GM13977 (cell line): ENCODE measurements around the gene SCAP.

Experiments used
- DNase-seq: peaks from one replicate; pipeline ENCODE4 v3.0.0; 2012; ENCODE audit warnings: low spot score
- in situ Hi-C: fragments of 300-500 bp; cut with MboI; formaldehyde crosslinking; loops from one replicate; pipeline ENCODE4 v1.12.0; 2022; ENCODE audit warnings: low sequenced_read_pairs, low pct_unique_long_range_greater_than_20kb, mixed read lengths, inconsistent platforms; ENCODE audit not compliant: unreplicated experiment
- TF ChIP-seq, protein P1 (sequence below): IDR thresholded peaks from 2 replicates; pipeline ENCODE4 v1.5.1; 2012; ENCODE audit warnings: mild to moderate bottlenecking, control low read depth; ENCODE audit not compliant: insufficient read depth; ENCODE audit errors: extremely low read depth, missing control alignments

The SCAP gene

DNA sequence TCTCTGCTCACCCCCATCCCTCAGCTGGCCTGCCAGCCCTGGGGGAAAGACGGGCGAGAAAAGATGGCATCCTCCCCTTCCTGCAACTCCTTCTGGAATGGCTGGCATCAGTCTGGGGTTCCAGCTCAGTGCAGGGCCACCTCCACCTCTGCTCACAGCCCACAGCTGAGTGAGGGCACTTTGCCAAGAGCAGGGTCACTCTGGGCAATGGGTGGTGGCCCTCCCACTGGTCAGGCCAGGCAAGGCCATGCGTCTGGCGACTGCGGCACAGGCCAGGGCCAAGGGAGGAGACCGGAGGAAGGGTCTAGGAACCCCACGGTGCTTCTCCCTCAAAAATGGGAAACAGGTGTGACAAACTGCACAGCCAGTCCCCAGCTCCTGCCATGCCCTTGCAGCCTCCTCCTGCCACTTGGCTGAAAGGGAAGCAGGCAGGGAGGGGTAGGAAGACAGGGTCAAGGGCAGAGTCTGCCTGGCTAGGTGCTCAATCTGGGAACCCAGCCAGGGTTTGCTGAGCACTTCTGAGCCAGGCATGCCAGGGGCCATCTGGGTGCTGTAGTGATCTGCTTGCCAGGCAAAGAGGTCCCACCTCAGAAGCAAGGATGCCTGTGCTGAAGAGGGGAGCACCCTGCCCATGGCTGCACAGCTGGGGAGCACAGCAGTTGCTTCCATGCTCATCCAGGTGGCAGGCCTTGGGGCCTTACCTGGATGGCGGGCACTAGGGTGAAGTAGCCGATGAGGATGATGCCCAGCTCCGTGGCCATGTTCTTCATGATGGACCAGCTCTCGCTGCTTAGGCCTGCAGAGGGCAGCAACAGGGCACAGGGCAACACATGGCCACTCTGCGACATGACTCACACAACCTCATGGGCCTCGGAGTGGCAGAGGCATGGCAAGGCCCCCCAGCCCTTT lies 53.7 kb downstream of the SCAP start:
- DNase-seq: peak; percentile 56
- in situ Hi-C loops: loop anchor here (10.0 to 25.0 kb wide), 2 partner anchors 53 to 365 kb away; partner anchors contain the start of genes SCAP and SMARCC1
- TF ChIP-seq, protein P1, sequence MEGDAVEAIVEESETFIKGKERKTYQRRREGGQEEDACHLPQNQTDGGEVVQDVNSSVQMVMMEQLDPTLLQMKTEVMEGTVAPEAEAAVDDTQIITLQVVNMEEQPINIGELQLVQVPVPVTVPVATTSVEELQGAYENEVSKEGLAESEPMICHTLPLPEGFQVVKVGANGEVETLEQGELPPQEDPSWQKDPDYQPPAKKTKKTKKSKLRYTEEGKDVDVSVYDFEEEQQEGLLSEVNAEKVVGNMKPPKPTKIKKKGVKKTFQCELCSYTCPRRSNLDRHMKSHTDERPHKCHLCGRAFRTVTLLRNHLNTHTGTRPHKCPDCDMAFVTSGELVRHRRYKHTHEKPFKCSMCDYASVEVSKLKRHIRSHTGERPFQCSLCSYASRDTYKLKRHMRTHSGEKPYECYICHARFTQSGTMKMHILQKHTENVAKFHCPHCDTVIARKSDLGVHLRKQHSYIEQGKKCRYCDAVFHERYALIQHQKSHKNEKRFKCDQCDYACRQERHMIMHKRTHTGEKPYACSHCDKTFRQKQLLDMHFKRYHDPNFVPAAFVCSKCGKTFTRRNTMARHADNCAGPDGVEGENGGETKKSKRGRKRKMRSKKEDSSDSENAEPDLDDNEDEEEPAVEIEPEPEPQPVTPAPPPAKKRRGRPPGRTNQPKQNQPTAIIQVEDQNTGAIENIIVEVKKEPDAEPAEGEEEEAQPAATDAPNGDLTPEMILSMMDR: peak; percentile 41

DNA sequence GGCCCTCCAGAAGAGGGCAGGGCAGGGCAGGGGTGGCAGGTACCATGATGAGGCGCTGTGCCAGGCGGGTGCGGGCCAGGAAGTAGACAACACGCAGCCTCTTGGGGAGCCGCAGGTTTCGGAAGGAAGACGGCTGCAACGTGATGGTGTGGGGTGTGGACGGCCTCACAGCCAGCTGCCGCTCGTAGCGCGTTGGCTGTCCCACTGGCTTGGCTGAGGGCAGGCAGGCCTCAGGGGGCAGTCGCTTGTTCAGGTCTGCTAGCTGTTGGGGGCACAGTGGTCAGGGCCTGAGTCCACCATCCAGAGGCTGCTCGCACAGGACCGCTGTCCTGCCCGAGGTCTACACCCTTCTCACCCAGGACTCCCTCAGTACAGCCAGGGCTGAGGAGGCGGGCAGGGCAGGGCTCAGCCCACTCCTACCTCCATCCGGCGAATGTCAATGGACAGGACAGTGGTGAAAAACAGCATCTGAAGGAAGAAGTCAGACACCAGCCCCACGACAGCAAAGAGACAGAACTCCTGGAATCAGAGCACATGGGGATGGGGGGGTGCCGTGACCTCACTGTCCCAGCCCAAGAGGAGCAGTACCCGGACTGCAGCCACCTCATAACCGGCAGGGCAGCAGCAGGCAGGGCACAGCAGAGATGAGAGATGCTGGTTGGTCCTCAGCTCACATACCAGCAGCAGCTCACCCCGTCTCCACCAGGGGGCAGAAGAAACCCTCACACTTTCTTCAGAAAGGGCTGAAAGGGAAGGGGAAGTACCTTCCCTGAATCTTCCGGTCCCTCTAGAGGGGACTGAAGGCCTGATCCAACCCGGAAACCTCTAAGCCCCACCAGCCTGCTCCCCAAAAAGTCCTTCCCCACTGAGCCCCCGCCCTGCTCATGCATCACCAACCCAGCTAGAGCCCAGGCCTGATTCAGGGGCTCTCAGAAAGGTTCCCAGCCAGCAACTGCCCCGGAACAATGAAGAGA lies 54.9 kb downstream of the SCAP start:
- TF ChIP-seq, protein P1: peak; percentile 91
- in situ Hi-C loops: loop anchor here (10.0 to 25.0 kb wide), 2 partner anchors 54 to 367 kb away; partner anchors contain the start of genes SCAP and SMARCC1
- peak; percentile 94 for DNase-seq

DNA sequence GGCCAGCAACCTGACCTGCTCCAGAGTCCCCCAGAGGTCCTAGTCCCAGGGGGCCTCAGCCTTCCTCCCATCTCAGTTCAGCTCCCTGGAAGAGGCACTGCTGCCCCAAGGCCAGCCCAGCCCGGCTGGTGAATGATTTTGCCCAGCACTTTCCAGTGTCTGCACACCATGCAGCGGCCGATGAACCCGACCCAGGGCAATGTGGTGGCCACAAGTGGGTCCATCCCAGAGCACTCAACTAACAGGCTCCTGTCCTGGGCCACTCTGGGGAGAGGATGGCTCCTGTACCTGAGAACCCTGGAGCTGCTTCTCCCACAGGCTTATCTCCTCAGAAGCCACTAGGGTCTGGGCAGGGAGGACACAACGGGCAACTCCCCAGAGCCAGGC lies 55.7 kb downstream of the SCAP start:
- no peak for DNase-seq
- in situ Hi-C loops: loop anchor here (10.0 to 25.0 kb wide), 2 partner anchors 55 to 367 kb away; partner anchors contain the start of genes SCAP and SMARCC1
- TF ChIP-seq, protein P1: no peak

DNA sequence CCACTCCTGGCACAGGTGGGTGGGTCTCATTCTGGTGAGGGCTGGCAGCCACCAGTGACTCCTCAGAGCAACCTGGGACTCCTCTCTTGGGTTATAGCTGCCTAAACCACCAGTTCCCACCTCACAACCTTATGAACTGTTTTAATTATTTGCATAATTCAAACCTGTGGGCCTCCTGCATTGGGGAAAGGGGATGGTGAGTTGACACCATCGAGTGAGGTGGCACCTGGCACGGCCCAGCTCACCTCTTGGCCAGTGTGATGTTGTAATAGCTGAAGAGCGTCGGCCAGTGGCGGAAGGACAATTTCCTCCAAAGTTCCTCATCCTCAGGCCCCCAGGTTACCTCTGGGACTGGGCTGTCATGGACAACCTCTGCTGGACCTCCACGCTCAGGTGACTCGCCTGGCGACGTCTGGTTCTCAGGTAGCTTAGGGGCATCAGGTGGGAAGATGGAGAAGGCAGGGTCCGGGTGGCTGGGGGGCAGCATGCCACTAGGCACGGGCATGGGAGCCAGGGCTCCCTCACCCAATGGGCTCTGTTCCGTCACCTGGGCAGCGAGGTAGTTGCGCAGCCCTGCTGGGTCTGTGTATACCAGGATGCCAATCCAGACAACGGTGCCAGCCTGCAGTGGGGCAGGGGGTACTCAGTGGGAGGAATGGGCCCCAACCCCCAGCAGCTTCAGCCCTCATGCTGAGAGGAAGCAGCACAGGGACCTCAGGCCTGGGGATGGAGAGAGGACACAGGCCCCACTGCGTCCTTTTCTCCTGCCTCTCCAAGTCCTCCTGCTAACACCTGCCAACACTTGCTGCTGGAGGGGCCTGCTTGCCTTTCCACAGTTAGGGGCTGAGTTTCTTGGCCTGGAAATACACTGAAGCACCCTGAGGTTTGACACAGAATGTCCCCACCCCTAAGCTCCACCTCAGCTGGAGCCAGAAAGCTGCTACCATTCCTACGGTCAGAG lies 56.4 kb downstream of the SCAP start:
- in situ Hi-C loops: loop anchor here (10.0 to 25.0 kb wide), 2 partner anchors 55 to 368 kb away; partner anchors contain the start of genes SCAP and SMARCC1
- TF ChIP-seq, protein P1: no peak
- DNase-seq: no peak

DNA sequence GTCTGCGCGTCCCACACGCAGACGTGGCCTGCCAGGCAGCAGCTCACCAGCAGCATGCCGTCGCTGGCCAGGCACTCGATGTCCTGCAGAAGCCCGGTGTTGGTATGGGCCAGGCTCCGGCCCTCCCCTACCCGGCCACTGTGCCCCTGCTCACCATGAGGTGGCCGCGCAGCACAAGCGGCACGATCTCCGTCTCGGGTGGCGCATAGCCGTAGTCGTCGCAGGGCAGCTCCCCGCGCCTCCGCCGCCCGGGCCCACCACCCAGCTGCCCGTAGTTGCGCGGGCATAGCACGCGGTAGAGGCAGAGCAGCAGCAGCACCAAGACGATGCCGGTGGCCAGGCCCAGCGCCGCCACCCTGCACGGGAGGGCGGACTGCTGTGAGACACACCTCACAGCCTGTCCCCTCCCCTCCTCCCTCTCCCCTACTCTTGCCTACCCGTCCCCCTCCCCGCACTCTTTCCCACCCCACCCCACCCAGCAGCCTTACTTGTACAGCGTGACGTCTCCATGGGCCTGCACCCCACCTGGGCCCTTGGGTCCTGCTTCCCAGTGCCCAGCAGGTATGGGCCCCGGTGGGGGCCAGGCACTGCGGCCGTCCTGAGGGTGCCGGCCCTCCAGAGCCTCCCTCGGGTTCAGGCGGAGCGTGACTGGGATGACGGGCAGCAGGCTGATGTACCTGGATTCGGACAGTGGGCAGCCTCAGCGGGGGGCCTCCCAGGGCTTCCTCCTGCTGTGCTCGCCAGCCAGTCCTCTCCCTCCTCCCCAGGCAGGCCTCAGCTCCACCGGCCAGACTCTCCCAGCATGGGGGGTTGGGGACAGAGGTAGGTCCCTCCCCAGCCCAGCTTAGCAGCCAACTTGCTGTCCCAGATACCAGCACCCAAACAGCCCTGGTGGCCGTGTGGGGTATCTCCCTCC lies 57.3 kb downstream of the SCAP start:
- TF ChIP-seq, protein P1: peak; percentile 8
- DNase-seq: peak; percentile 37
- in situ Hi-C loops: loop anchor here (25.0 kb wide), 1 partner anchor 369 kb away; the partner anchor contains the start of gene SMARCC1
